Fibroblast of pulmonary artery (primary cell): ENCODE results near the gene ARHGDIG.

ENCODE experiments used
- DNase-seq: peaks from one replicate; pipeline ENCODE4 v3.0.0-alpha.2; 2010; ENCODE audit warnings: low read depth
- H3K4me3 ChIP-seq: replicated peaks from 2 replicates; pipeline ENCODE4 v1.5.1; 2011; ENCODE audit warnings: low read depth, mild to moderate bottlenecking, control low read depth, low read length, moderate library complexity
- CTCF ChIP-seq: IDR thresholded peaks from 2 replicates; pipeline ENCODE4 v1.5.1; 2011; ENCODE audit warnings: mild to moderate bottlenecking, control low read depth, low read length, inconsistent platforms; ENCODE audit errors: missing control alignments

Gene ARHGDIG

DNA sequence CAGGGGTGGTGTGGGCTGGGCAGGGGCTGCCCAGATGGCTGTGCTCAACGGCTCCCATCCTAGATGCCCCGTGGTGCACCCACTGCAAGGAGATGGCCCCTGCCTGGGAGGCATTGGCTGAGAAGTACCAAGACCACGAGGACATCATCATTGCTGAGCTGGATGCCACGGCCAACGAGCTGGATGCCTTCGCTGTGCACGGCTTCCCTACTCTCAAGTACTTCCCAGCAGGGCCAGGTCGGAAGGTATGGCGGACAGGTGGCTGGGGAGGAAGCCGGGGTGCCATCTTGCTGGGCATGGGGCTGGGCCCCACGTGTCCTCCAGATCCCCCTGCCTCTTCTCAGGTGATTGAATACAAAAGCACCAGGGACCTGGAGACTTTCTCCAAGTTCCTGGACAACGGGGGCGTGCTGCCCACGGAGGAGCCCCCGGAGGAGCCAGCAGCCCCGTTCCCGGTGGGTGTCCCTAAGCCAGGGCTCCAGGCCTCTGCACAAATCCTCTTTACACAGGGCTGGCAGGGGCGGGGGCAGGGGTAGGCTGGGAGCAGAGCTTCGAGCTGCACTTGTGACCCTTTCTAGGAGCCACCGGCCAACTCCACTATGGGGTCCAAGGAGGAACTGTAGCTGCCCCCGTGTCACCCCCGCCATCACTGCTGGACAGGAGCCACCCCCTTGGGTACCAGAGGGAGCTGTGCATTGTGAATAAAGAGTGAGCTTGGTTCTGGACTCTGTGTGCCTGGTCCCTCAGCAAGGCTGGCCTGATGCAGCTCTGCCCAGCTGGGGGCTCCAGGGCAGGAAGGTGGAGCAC is 6.3 kb downstream of the ARHGDIG start:
- DNase-seq: no peak
- no peak overlapping the region for H3K4me3 ChIP-seq
- TF ChIP-seq CTCF: no peak

DNA sequence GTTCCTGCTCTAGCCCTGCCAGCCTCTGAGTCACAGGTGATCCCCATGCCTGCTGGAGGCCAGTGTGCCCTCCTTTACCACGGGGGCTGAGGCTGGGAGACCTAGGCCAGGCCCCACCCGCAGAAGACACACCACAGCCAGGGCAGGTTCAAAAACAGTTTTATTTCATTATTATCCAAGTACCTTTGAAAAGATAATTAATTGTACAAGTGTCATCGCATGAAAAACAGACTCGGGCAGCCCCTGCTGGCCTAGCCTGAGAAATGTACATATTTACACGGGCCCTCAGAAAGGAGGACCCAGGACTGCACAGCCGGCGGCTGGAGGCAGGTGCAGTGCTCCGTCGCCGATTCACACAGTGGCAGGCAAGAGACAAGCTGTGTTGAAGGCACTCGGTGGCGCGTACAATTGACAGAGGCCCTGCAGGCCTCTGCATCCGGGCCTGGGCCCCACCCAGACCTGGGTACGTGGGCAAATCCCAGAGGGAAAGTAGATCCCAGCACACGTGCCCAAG is 7.0 kb downstream of the ARHGDIG start:
- DNase-seq: no peak
- H3K4me3 ChIP-seq: no peak overlapping the region
- TF ChIP-seq CTCF: no peak

DNA sequence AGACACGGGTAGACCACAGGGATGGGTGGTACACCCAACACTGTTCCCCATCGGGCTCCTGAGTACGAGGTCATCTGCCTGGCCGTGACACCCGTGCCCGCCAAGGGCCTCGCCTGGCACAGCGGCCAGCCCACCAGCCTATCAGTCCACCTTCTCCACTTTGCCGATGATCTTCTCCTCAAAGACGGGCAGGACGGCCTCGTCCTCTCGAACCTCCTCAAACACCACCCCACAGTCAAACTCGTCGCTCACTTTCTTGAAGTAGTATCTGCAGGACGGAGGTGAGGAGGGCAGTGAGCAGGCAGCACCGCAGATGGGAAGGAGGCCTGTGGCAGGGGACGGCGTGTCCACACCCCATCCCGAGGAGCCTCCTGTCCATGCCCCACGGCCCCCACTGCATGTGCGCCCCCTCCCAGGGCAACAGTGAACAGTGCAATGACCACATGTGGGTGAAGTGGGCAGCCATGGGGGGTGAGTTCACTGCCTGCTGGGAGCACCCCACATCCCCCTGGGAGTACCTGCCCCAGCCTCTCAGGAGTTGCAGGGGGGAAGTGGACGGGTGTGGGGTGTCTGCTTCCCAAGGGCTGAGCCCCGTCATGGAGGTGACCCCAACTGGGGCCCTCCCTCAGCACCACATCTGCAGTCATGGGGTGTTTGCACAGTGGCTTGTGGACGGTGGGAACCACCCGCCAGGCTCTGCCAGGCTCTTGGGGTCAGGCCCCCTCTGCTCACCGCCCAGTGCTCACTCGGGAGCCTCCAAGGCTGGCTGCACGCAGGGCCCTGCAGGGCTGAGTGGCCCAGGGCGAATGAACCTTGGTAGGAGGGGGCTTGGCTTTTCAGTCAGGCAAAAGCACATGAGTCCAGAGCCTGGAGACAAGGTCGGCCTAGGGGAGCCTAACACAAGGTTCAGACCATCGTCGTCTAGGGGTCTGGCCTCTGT is 7.9 kb downstream of the ARHGDIG start:
- TF ChIP-seq CTCF: no peak
- DNase-seq: no peak
- H3K4me3 ChIP-seq: no peak overlapping the region

DNA sequence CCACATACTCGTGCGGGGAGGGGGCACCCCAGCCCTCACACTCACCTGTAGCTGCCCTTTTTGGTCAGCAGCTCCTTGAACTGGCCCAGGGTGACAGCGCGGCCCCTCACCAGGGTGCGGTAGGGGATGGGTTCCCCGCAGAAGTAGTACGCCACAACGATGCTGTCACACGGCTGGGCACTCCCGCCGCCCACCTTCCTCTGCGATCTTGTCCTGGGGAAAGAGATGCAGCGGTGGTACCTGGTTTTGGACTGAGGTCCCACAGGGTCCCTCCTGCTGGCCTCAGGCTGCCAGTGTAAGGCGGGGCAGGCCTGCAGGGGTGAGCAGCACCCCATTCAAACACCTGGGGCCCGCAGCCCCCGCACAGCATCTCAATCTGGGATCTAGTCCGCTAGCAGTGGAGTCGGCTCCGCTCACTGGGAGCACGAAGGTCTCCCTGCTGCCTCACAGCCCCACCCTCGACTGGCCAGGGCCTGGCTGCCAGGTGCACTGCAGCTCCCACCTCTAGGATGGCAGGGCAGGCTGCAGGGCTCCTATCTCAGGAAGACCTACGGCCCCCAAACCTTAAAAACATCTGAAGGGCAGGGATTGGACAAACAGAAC is 9.1 kb downstream of the ARHGDIG start:
- no peak overlapping the region for H3K4me3 ChIP-seq
- TF ChIP-seq CTCF: no peak
- no peak for DNase-seq

- no peak overlapping the region for H3K4me3 ChIP-seq
- no peak for DNase-seq
- no peak for TF ChIP-seq CTCF
Observed at GRCh38 chr16:290015-290680, 9.8 kb downstream of the ARHGDIG start.

DNA sequence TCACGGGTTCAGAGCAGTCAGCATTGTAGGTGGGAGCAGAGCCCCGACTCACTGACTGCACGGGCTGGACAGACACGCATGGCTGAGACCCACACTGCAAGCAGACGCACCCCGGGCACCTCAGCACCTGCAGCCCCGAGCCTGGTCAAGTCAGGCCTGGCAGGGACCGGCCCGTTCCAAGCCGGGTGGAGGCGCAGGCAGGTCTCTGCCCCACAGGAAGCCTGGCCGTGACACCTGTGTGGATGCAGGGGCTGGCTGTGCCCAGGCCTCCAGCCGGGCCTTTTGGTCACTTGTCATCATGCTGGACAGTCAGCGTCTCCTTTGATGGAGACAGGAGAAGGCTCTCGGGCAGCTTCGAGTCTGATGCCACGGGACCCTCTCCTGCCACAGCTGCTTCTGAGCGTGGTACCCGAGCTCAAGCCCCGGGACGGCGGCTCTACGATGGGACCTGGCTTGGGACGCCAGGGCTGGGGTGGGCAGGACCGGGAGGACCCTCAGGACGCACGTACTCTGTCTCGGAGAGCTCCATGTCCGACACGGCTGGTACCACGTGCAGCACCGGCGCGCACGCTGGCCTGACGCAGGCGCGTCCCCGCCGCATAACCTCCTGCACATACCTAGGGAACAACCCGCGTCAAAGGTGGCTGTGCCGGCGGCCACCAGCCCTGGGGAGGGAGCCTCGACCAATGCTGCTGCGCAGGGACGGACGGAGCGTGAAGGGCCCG is 10.5 kb downstream of the ARHGDIG start:
- no peak overlapping the region for H3K4me3 ChIP-seq
- no peak for TF ChIP-seq CTCF
- no peak for DNase-seq
